Mononuclear cell (primary cell): ENCODE results near the gene NKX1-1. TPM values are rescaled to one million over a fixed set of nuclear protein-coding genes. Genes with fewer than 3 reads are reported as not detected.
"Not testable (repeated sequence)": the region's sequence is repeated elsewhere in the genome, so short reads cannot be mapped to it uniquely, and the experiment has no call there.

Experiments used
- H3K27me3 ChIP-seq: 2 replicates; pipeline ENCODE4 v1.6.0; 2011; ENCODE audit warnings: low read length, control low read depth; ENCODE audit not compliant: insufficient read depth
- H3K4me1 ChIP-seq: 2 replicates; pipeline ENCODE4 v1.5.1; 2011; ENCODE audit warnings: mild to moderate bottlenecking, low read length, control low read depth; ENCODE audit not compliant: insufficient read depth
- H3K4me3 ChIP-seq: 2 replicates; pipeline ENCODE4 v1.5.1; 2011; ENCODE audit warnings: mild to moderate bottlenecking, low read length, moderate library complexity
- H3K9me3 ChIP-seq: 2 replicates; pipeline ENCODE4 v1.5.1; 2011; ENCODE audit warnings: low read depth, mild to moderate bottlenecking, control low read depth, low read length
- total RNA-seq: library from RNA; depleted of rRNA; stranded (reverse); fragments of >200 nt; gene quantifications from one replicate; pipeline ENCODE4 v1.2.3, GENCODE V29; 2012

NKX1-1 gene
- total RNA-seq, 1 donor: not detected

GRCh38 chr4:1402516-1403091 lies 3.6 kb downstream of the NKX1-1 start:
- no peak overlapping the region for H3K4me3 ChIP-seq
- H3K27me3 ChIP-seq: peaks cover 30% of the 10 kb centered on the region
- H3K4me1 ChIP-seq: no peaks in the 10 kb centered on the region
- H3K9me3 ChIP-seq: peaks cover 1% of the 10 kb centered on the region

- H3K4me3 ChIP-seq: no peak overlapping the region
- H3K9me3 ChIP-seq: peaks cover 6% of the 10 kb centered on the region
- no peaks in the 10 kb centered on the region for H3K4me1 ChIP-seq
- H3K27me3 ChIP-seq: peaks cover 30% of the 10 kb centered on the region
Observed at GRCh38 chr4:1402021-1402515, 4.2 kb downstream of the NKX1-1 start.

GRCh38 chr4:1401409-1402020 lies 4.7 kb downstream of the NKX1-1 start:
- no peaks in the 10 kb centered on the region for H3K4me1 ChIP-seq
- H3K9me3 ChIP-seq: peaks cover 6% of the 10 kb centered on the region
- H3K27me3 ChIP-seq: peaks cover 27% of the 10 kb centered on the region
- H3K4me3 ChIP-seq: no peak overlapping the region

- H3K27me3 ChIP-seq: peaks cover 27% of the 10 kb centered on the region
- H3K9me3 ChIP-seq: peaks cover 6% of the 10 kb centered on the region
- no peaks in the 10 kb centered on the region for H3K4me1 ChIP-seq
- no peak overlapping the region for H3K4me3 ChIP-seq
Observed at GRCh38 chr4:1400831-1401408, 5.3 kb downstream of the NKX1-1 start.

- Histone ChIP-seq H3K4me3 (no peak overlapping the region), H3K4me1 (no peaks in the 10 kb centered on the region), H3K9me3 (peaks cover 6% of the 10 kb centered on the region), H3K27me3 (peaks cover 27% of the 10 kb centered on the region)
Observed at GRCh38 chr4:1400191-1400805, 5.9 kb downstream of the NKX1-1 start.

GRCh38 chr4:1399508-1400190 lies 6.6 kb downstream of the NKX1-1 start:
- Histone ChIP-seq H3K4me1 (no peaks in the 10 kb centered on the region), H3K9me3 (peaks cover 6% of the 10 kb centered on the region), H3K27me3 (peaks cover 21% of the 10 kb centered on the region), H3K4me3 (no peak overlapping the region)

GRCh38 chr4:1398681-1399507 lies 7.3 kb downstream of the NKX1-1 start:
- Histone ChIP-seq H3K27me3 (peaks cover 13% of the 10 kb centered on the region), H3K4me3 (no peak overlapping the region), H3K4me1 (no peaks in the 10 kb centered on the region), H3K9me3 (peaks cover 6% of the 10 kb centered on the region)

- H3K4me1 ChIP-seq: no peaks in the 10 kb centered on the region
- H3K9me3 ChIP-seq: peaks cover 10% of the 10 kb centered on the region
- peaks cover 6% of the 10 kb centered on the region for H3K27me3 ChIP-seq
- H3K4me3 ChIP-seq: no peak overlapping the region
Observed at GRCh38 chr4:1396806-1397455, 9.3 kb downstream of the NKX1-1 start.

- Histone ChIP-seq H3K27me3 (no peaks in the 10 kb centered on the region), H3K4me3 (no peak overlapping the region), H3K9me3 (peaks cover 17% of the 10 kb centered on the region), H3K4me1 (no peaks in the 10 kb centered on the region)
Observed at GRCh38 chr4:1395941-1396805, 10.1 kb downstream of the NKX1-1 start.

GRCh38 chr4:1395389-1395820 lies 10.8 kb downstream of the NKX1-1 start:
- H3K4me1 ChIP-seq, H3K27me3 ChIP-seq, H3K4me3 ChIP-seq: not testable (repeated sequence)
- H3K9me3 ChIP-seq: peaks cover 24% of the 10 kb centered on the region

GRCh38 chr4:1394554-1395388 lies 11.5 kb downstream of the NKX1-1 start:
- H3K4me3 ChIP-seq, H3K27me3 ChIP-seq, H3K4me1 ChIP-seq: not testable (repeated sequence)
- H3K9me3 ChIP-seq: peaks cover 24% of the 10 kb centered on the region

GRCh38 chr4:1393866-1394265 lies 12.4 kb downstream of the NKX1-1 start:
- Histone ChIP-seq H3K27me3 (no peaks in the 10 kb centered on the region), H3K9me3 (peaks cover 27% of the 10 kb centered on the region), H3K4me3 (no peak overlapping the region), H3K4me1 (no peaks in the 10 kb centered on the region)

GRCh38 chr4:1393363-1393762 lies 12.9 kb downstream of the NKX1-1 start:
- peaks cover 32% of the 10 kb centered on the region for H3K9me3 ChIP-seq
- H3K4me3 ChIP-seq, H3K4me1 ChIP-seq, H3K27me3 ChIP-seq: not testable (repeated sequence)
